ENCODE data around the gene KCNN4. TPM values are rescaled to one million over a fixed set of nuclear protein-coding genes. Genes with fewer than 3 reads are reported as not detected.

KCNN4 gene
- total RNA-seq, 3 donors from 2014 or later: 14.9 to 36.2 (median 36.1) TPM

DNA sequence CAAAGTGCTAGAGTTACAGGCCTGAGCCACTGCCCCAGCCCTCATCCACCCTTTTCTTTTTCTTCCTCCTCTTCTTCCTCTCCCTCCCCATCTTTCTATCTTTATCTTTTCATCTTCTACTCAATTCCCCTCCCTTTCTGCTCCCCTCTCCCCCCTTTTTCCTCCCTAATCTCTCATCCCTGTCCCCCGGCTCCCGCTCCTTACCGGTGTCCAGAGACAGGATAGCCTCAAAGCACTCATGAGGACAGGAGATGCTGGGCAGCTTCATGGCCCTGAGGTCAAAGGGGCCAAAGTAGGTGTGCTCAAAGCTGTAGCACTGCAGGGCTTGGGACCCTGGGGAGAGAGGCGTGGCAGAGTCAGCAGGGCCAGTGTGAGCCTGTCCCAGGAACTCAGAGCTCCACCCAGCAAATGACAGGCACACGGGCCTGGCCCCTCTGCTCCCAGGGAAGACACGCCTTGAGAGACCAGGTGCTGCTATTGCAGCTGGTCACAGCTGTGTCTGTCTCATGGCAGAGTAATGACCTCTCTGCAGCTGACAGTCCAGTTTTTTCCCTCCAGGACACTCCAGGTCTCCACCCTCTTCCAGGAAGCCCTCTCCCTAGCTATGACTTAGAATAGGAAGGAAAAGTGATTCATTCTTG lies 18.8 kb upstream of the KCNN4 start:
- Histone ChIP-seq H3K36me3 (ENCODE audit: low read depth) (no peaks in the 10 kb centered on the region), H3K4me3 (no peak overlapping the region), H3K9me3 (no peaks in the 10 kb centered on the region), H3K4me1 (ENCODE audit: low read depth) (peaks cover 4% of the 10 kb centered on the region)
- TF ChIP-seq CTCF (IDR thresholded peaks at IDR 0.05): no peak
- intact Hi-C loops (cut with DNase I, micrococcal nuclease): no loop called here
- ATAC-seq (peak; percentile 83), DNase-seq (peak; percentile 53 to 77 (median 68))

GRCh38 chr19:43798546-43799409 lies 18.0 kb upstream of the KCNN4 start:
- Histone ChIP-seq H3K4me3 (no peak overlapping the region), H3K4me1 (ENCODE audit: low read depth) (peaks cover 4% of the 10 kb centered on the region), H3K9me3 (no peaks in the 10 kb centered on the region), H3K36me3 (ENCODE audit: low read depth) (no peaks in the 10 kb centered on the region)
- DNase-seq (peak; percentile 66 to 83 (median 81)), ATAC-seq (peak; percentile 87)
- no peak for TF ChIP-seq CTCF (IDR thresholded peaks at IDR 0.05)
- intact Hi-C loops (cut with DNase I, micrococcal nuclease): no loop called here

DNA sequence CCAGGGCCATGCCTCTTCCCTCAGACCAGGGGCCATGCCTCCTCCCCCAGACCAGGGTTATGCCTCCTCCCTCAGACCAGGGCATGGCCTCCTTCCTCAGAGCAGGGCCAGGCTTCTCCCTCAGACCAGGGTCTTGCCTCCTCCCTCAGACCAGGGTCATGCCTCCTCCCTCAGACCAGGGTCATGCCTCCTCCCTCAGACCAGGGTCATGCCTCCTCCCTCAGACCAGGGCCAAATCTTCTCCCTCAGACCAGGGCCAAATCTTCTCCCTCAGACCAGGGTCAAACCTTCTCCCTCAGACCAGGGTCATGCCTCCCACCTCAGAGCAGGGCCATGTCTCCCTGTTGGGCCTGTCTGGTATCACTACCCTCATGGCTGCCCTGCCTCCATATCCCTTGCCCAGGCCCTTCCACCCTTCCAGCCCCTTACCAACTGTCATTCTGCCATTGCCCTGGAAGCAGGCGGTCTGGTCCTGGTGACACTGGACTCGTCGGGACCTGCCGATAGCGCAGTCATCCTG lies 17.3 kb upstream of the KCNN4 start:
- Histone ChIP-seq H3K4me1 (ENCODE audit: low read depth) (peaks cover 4% of the 10 kb centered on the region), H3K4me3 (no peak overlapping the region), H3K36me3 (ENCODE audit: low read depth) (no peaks in the 10 kb centered on the region), H3K9me3 (no peaks in the 10 kb centered on the region)
- intact Hi-C loops (cut with DNase I, micrococcal nuclease): no loop called here
- no peak for TF ChIP-seq CTCF (IDR thresholded peaks at IDR 0.05)
- DNase-seq (no peak), ATAC-seq (no peak)

GRCh38 chr19:43797556-43797955 lies 16.8 kb upstream of the KCNN4 start:
- DNase-seq (no peak), ATAC-seq (no peak)
- no peak overlapping the region for H3K4me3 ChIP-seq
- intact Hi-C loops (cut with DNase I, micrococcal nuclease): no loop called here
- no peaks in the 10 kb centered on the region for H3K9me3 ChIP-seq
- no peaks in the 10 kb centered on the region for H3K36me3 ChIP-seq (ENCODE audit: low read depth)
- TF ChIP-seq CTCF (IDR thresholded peaks at IDR 0.05): no peak
- H3K4me1 ChIP-seq (ENCODE audit: low read depth): peaks cover 4% of the 10 kb centered on the region

DNA sequence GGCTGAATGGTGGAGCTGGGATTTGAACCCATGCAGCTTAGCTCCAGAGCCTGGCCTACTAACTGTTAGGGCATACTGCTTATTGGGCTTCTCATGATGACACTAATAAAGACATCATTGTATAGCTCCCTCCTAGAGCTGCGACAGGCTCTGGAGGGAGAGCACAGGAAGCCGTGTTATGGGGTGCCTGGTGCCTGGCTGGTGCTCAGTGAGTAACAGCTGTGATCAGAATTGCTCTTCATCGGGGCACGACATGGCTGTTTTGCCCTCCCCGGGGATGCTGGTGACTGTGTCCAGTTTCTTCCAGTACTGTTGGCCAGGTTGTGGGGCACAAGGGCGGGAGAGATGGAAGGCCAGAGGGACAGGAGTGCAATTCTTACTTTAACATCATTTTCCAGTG lies 16.3 kb upstream of the KCNN4 start:
- ATAC-seq (no peak), DNase-seq (no peak)
- H3K36me3 ChIP-seq (ENCODE audit: low read depth): no peaks in the 10 kb centered on the region
- no peak for TF ChIP-seq CTCF (IDR thresholded peaks at IDR 0.05)
- no peaks in the 10 kb centered on the region for H3K9me3 ChIP-seq
- peaks cover 4% of the 10 kb centered on the region for H3K4me1 ChIP-seq (ENCODE audit: low read depth)
- intact Hi-C loops (cut with DNase I, micrococcal nuclease): no loop called here
- no peak overlapping the region for H3K4me3 ChIP-seq
